Tibial artery (tissue), 4 donors: ENCODE measurements around the gene GALNTL6.

ENCODE experiments used
- DNase-seq, 2 donors: peaks; one replicate each; pipeline ENCODE4 v3.0.0-alpha.2; 2019
- H3K27ac ChIP-seq, 2 donors: fragments of 200-600 bp; sonication (generic) in 1 of 2; 1 replicate in 1 of 2; 2 replicates in 1 of 2; pipeline ENCODE4 v1.5.1; 2018 to 2019; ENCODE audit warnings: mild to moderate bottlenecking in 1 of 2
- H3K27me3 ChIP-seq, 2 donors: fragments of 200-600 bp; sonication (generic) in 1 of 2; one replicate each; pipeline versions ENCODE4 v1.5.1 to v1.6.0; 2016 to 2019
- H3K36me3 ChIP-seq, 3 donors: fragments of 200-600 bp; sonication (generic) in 2 of 3; one replicate each; pipeline ENCODE4 v1.5.1; 2016 to 2019; ENCODE audit warnings: mild to moderate bottlenecking in 2 of 3
- H3K4me1 ChIP-seq, 4 donors: fragments of 200-600 bp; sonication (generic) in 2 of 4; 1 replicate in 3 of 4; 2 replicates in 1 of 4; pipeline ENCODE4 v1.5.1; 2016 to 2019
- H3K4me3 ChIP-seq, 2 donors: fragments of 200-600 bp; sonication (generic) in 1 of 2; 1 replicate in 1 of 2; 2 replicates in 1 of 2; pipeline ENCODE4 v1.5.1; 2018 to 2019; ENCODE audit warnings: mild to moderate bottlenecking in 2 of 2
- H3K9me3 ChIP-seq, 3 donors: fragments of 200-600 bp; sonication (generic) in 1 of 3; one replicate each; pipeline ENCODE4 v1.5.1; 2016 to 2019
- CTCF ChIP-seq, 2 experiments: fragments of 200-600 bp in 1 of 2; fragments of 450-650 bp in 1 of 2; IDR thresholded peaks; one replicate each; pipeline ENCODE4 v1.5.1; 2017 to 2019; ENCODE audit warnings: antibody characterized with exemption in 2 of 2, mild to moderate bottlenecking in 1 of 2, moderate library complexity in 1 of 2
- intact Hi-C: fragments of 100-400 bp; cut with DNase I; formaldehyde crosslinking; loops from one replicate; pipeline ENCODE4 v1.15.0; 2023; ENCODE audit warnings: low total_unique reads

GALNTL6 gene

GRCh38 chr4:172778583-172778982 is 965.4 kb downstream of the GALNTL6 start:
- no peak overlapping the region for H3K4me3 ChIP-seq
- no peaks in the 10 kb centered on the region for H3K9me3 ChIP-seq
- intact Hi-C loops, result no loop called here
- no peak overlapping the region for H3K27ac ChIP-seq
- TF ChIP-seq CTCF (IDR thresholded peaks at IDR 0.05), result no peak
- H3K27me3 ChIP-seq, result no peaks in the 10 kb centered on the region
- no peaks in the 10 kb centered on the region for H3K36me3 ChIP-seq
- no peak for DNase-seq
- no peaks in the 10 kb centered on the region for H3K4me1 ChIP-seq

GRCh38 chr4:172780566-172781081 is 967.4 kb downstream of the GALNTL6 start:
- DNase-seq, result no peak
- Histone ChIP-seq H3K36me3 (no peaks in the 10 kb centered on the region), H3K4me3 (no peak overlapping the region), H3K27ac (no peak overlapping the region), H3K27me3 (no peaks in the 10 kb centered on the region), H3K9me3 (no peaks in the 10 kb centered on the region), H3K4me1 (no peaks in the 10 kb centered on the region)
- intact Hi-C loops, result no loop called here
- no peak for TF ChIP-seq CTCF (IDR thresholded peaks at IDR 0.05)

GRCh38 chr4:172785613-172786012 is 972.4 kb downstream of the GALNTL6 start:
- Histone ChIP-seq H3K36me3 (no peaks in the 10 kb centered on the region), H3K4me3 (no peak overlapping the region), H3K9me3 (no peaks in the 10 kb centered on the region), H3K4me1 (peaks cover 0 to 12% (median 3%) of the 10 kb centered on the region in 4 donors), H3K27me3 (no peaks in the 10 kb centered on the region), H3K27ac (no peak overlapping the region)
- TF ChIP-seq CTCF (IDR thresholded peaks at IDR 0.05), result no peak
- intact Hi-C loops, result no loop called here
- no peak for DNase-seq

- no peak overlapping the region for H3K4me3 ChIP-seq
- no peak for TF ChIP-seq CTCF (IDR thresholded peaks at IDR 0.05)
- H3K9me3 ChIP-seq, result no peaks in the 10 kb centered on the region
- H3K27ac ChIP-seq, result no peak overlapping the region
- intact Hi-C loops, result no loop called here
- no peaks in the 10 kb centered on the region for H3K36me3 ChIP-seq
- H3K27me3 ChIP-seq, result no peaks in the 10 kb centered on the region
- no peak for DNase-seq
- peaks cover 0 to 12% (median 3%) of the 10 kb centered on the region in 4 donors for H3K4me1 ChIP-seq
Measured at GRCh38 chr4:172786039-172786792, 973.0 kb downstream of the GALNTL6 start.

- intact Hi-C loops, result no loop called here
- Histone ChIP-seq H3K36me3 (no peaks in the 10 kb centered on the region), H3K27ac (no peak overlapping the region), H3K9me3 (no peaks in the 10 kb centered on the region), H3K4me1 (peaks cover 0 to 12% (median 3%) of the 10 kb centered on the region in 4 donors), H3K4me3 (no peak overlapping the region), H3K27me3 (no peaks in the 10 kb centered on the region)
- DNase-seq, result no peak
- TF ChIP-seq CTCF (IDR thresholded peaks at IDR 0.05), result no peak
Measured at GRCh38 chr4:172787111-172787510, 973.9 kb downstream of the GALNTL6 start.
